CD4-positive, alpha-beta T cell (primary cell): ENCODE results near the gene GOLPH3. TPM values are rescaled to one million over a fixed set of nuclear protein-coding genes. Genes with fewer than 3 reads are reported as not detected.

ENCODE experiments used
- ATAC-seq: fragments of 200-7000 bp; cut with Tn5 transposase; one replicate; pipeline ENCODE4 v1.10.0; 2022; ENCODE audit warnings: mild to moderate bottlenecking; ENCODE audit not compliant: poor library complexity
- CTCF ChIA-PET: fragments of 350-600 bp; sonication (Branson Sonifier 250); formaldehyde crosslinking; loops from one replicate; lab custom pipeline; 2021; ENCODE audit warnings: antibody characterized with exemption, inconsistent platforms; lab: Charles Lee
- POLR2A ChIA-PET: fragments of 350-600 bp; sonication (Branson Sonifier 250); formaldehyde crosslinking; loops from one replicate; lab custom pipeline; 2021; ENCODE audit warnings: antibody characterized with exemption, inconsistent platforms; lab: Charles Lee
- DNase-seq, 14 experiments: peaks; one replicate each; pipeline ENCODE4 v3.0.0-alpha.2; 2013 to 2020; ENCODE audit warnings: mixed read lengths in 2 of 14
- H3K27ac ChIP-seq, 2 donors: one replicate each; pipeline versions ENCODE4 v1.5.1 to v1.7.0; 2013; ENCODE audit warnings: low read length in 2 of 2, low read depth in 1 of 2, mild to moderate bottlenecking in 1 of 2
- H3K27me3 ChIP-seq, 2 experiments: 1 replicate in 1 of 2; 2 replicates in 1 of 2; pipeline versions ENCODE4 v1.6.1 to v1.7.0; 2013; ENCODE audit warnings: low read length in 2 of 2, control low read depth in 1 of 2, mild to moderate bottlenecking in 1 of 2, moderate library complexity in 1 of 2; ENCODE audit not compliant: insufficient read depth in 2 of 2, control insufficient read depth in 1 of 2
- H3K36me3 ChIP-seq: one replicate; pipeline ENCODE4 v1.6.1; 2013; ENCODE audit warnings: low read length, control low read depth; ENCODE audit not compliant: insufficient read depth
- H3K4me1 ChIP-seq: one replicate; pipeline ENCODE4 v1.6.1; 2013; ENCODE audit warnings: low read length, control low read depth; ENCODE audit not compliant: insufficient read depth
- H3K4me3 ChIP-seq: one replicate; pipeline ENCODE4 v1.5.1; 2013; ENCODE audit warnings: mild to moderate bottlenecking, low read length, moderate library complexity
- H3K9me3 ChIP-seq, 2 experiments: 1 replicate in 1 of 2; 2 replicates in 1 of 2; pipeline versions ENCODE4 v1.6.1 to v1.7.0; 2013; ENCODE audit warnings: low read length in 2 of 2, mild to moderate bottlenecking in 2 of 2, control low read depth in 1 of 2, moderate library complexity in 1 of 2; ENCODE audit not compliant: control insufficient read depth in 1 of 2, insufficient read depth in 1 of 2
- H3K27ac Mint-ChIP-seq: one replicate; pipeline ENCODE4 v1.8.0; 2020; ENCODE audit warnings: mixed read lengths
- H3K27me3 Mint-ChIP-seq: one replicate; pipeline ENCODE4 v1.8.0; 2021; ENCODE audit warnings: mixed read lengths
- H3K36me3 Mint-ChIP-seq: one replicate; pipeline ENCODE4 v1.8.0; 2021; ENCODE audit warnings: low read depth, mixed read lengths
- H3K4me1 Mint-ChIP-seq: one replicate; pipeline ENCODE4 v1.8.0; 2021; ENCODE audit warnings: low read depth, mixed read lengths
- H3K4me3 Mint-ChIP-seq: one replicate; pipeline ENCODE4 v1.8.0; 2020; ENCODE audit warnings: mild to moderate bottlenecking, mixed read lengths
- H3K9me3 Mint-ChIP-seq: one replicate; pipeline ENCODE4 v1.8.0; 2020; ENCODE audit warnings: mixed read lengths
- intact Hi-C, 2 experiments: fragments of 100-400 bp; cut with DNase I in 1 of 2; cut with micrococcal nuclease in 1 of 2; formaldehyde crosslinking; loops; one replicate each; pipeline versions ENCODE4 v1.15.1 to v1.9.0; 2023 to 2025; cut with DNase I, micrococcal nuclease
- total RNA-seq, 174 experiments: library from RNA in 2 of 174; stranded (reverse) in 2 of 174; gene quantifications; one replicate each; pipeline ENCODE4 v1.2.3 and lab custom pipeline; 2021 to 2026
- TF ChIP-seq, protein P1 (sequence below): fragments of 200-600 bp; IDR thresholded peaks from one replicate; pipeline ENCODE4 v1.8.0; 2022; ENCODE audit warnings: antibody characterized with exemption, mild to moderate bottlenecking

The GOLPH3 gene
- total RNA-seq, 2 experiments from 2014 or later = 52.0 to 55.4 TPM

GRCh38 chr5:32116574-32117313 lies 57.4 kb downstream of the GOLPH3 start:
- TF ChIP-seq, protein P1, sequence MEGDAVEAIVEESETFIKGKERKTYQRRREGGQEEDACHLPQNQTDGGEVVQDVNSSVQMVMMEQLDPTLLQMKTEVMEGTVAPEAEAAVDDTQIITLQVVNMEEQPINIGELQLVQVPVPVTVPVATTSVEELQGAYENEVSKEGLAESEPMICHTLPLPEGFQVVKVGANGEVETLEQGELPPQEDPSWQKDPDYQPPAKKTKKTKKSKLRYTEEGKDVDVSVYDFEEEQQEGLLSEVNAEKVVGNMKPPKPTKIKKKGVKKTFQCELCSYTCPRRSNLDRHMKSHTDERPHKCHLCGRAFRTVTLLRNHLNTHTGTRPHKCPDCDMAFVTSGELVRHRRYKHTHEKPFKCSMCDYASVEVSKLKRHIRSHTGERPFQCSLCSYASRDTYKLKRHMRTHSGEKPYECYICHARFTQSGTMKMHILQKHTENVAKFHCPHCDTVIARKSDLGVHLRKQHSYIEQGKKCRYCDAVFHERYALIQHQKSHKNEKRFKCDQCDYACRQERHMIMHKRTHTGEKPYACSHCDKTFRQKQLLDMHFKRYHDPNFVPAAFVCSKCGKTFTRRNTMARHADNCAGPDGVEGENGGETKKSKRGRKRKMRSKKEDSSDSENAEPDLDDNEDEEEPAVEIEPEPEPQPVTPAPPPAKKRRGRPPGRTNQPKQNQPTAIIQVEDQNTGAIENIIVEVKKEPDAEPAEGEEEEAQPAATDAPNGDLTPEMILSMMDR = no peak
- Histone ChIP-seq H3K4me3 (no peak overlapping the region), H3K36me3 (peaks cover 47% of the 10 kb centered on the region), H3K9me3 (no peaks in the 10 kb centered on the region), H3K4me1 (no peaks in the 10 kb centered on the region), H3K27ac (no peak overlapping the region), H3K27me3 (no peaks in the 10 kb centered on the region)
- peak overlapping the region; percentile 57 for H3K27ac Mint-ChIP-seq
- intact Hi-C loops = no loop called here
- DNase-seq (no peak), ATAC-seq (no peak)
- H3K27me3 Mint-ChIP-seq = no peaks in the 10 kb centered on the region
- H3K4me3 Mint-ChIP-seq = no peak overlapping the region
- peaks cover 17% of the 10 kb centered on the region for H3K4me1 Mint-ChIP-seq
- CTCF ChIA-PET = interaction anchor here (0.7 kb wide), 1 partner anchor 213 kb away, joined by 4 read pairs; no protein-coding TSS in a partner anchor
- POLR2A ChIA-PET = interaction anchor here (0.6 kb wide), 1 partner anchor 696 kb away, joined by 3 read pairs; no protein-coding TSS in a partner anchor
- peaks cover 70% of the 10 kb centered on the region for H3K36me3 Mint-ChIP-seq
- H3K9me3 Mint-ChIP-seq = no peaks in the 10 kb centered on the region

- intact Hi-C loops = no loop called here
- H3K27ac Mint-ChIP-seq = peak overlapping the region; percentile 16
- Histone ChIP-seq H3K27me3 (no peaks in the 10 kb centered on the region), H3K4me3 (no peak overlapping the region), H3K9me3 (no peaks in the 10 kb centered on the region), H3K4me1 (no peaks in the 10 kb centered on the region), H3K36me3 (peaks cover 47% of the 10 kb centered on the region), H3K27ac (no peak overlapping the region)
- H3K36me3 Mint-ChIP-seq = peaks cover 69% of the 10 kb centered on the region
- no peak overlapping the region for H3K4me3 Mint-ChIP-seq
- peaks cover 17% of the 10 kb centered on the region for H3K4me1 Mint-ChIP-seq
- H3K9me3 Mint-ChIP-seq = no peaks in the 10 kb centered on the region
- TF ChIP-seq, protein P1 = no peak
- ChIA-PET POLR2A (interaction anchor here (1.2 kb wide), 1 partner anchor 14 kb away, joined by 3 read pairs; no protein-coding TSS in a partner anchor), CTCF (no interaction called here)
- no peaks in the 10 kb centered on the region for H3K27me3 Mint-ChIP-seq
- DNase-seq = no peak
- no peak for ATAC-seq
These were observed 58.1 kb downstream of the GOLPH3 start for GRCh38 chr5:32115985-32116384.

DNA sequence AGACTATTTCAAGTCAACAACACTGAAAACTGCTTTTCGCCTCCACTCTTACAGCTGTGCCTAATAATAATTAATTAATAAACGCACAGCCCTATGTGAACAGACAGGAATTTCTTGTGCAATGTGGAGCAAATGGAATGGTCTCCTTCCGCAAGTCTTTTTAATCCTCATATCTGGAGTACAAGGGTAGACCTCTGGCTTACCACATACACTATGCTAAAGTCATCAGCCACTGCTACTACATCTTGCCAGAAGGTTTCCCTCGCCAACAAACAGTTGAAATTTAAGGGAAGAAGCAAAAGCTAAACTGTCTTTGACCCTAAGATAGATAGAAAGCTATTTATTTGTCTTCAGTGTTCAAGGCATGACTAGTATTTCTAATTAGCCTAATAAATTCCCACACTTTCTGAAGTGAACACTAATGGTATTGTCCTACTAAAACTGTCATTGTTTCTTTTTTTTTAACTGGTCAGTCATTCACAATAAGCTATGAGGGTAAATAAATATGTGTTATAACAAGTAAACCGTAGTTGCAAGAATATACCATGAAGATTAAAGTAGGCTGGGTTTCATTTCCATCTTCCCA lies 63.9 kb downstream of the GOLPH3 start:
- ChIA-PET CTCF (no interaction called here), POLR2A (no interaction called here)
- ATAC-seq (no peak), DNase-seq (no peak)
- Mint-ChIP-seq H3K36me3 (peaks cover 67% of the 10 kb centered on the region), H3K27ac (no peak overlapping the region), H3K27me3 (no peaks in the 10 kb centered on the region), H3K9me3 (no peaks in the 10 kb centered on the region), H3K4me3 (no peak overlapping the region), H3K4me1 (no peaks in the 10 kb centered on the region)
- Histone ChIP-seq H3K27ac (no peak overlapping the region), H3K9me3 (no peaks in the 10 kb centered on the region), H3K36me3 (peaks cover 58% of the 10 kb centered on the region), H3K4me3 (no peak overlapping the region), H3K27me3 (no peaks in the 10 kb centered on the region), H3K4me1 (no peaks in the 10 kb centered on the region)
- TF ChIP-seq, protein P1 = no peak
- intact Hi-C loops = no loop called here
